Measurements from ENCODE around the gene PPP6R3.

Gene PPP6R3

DNA sequence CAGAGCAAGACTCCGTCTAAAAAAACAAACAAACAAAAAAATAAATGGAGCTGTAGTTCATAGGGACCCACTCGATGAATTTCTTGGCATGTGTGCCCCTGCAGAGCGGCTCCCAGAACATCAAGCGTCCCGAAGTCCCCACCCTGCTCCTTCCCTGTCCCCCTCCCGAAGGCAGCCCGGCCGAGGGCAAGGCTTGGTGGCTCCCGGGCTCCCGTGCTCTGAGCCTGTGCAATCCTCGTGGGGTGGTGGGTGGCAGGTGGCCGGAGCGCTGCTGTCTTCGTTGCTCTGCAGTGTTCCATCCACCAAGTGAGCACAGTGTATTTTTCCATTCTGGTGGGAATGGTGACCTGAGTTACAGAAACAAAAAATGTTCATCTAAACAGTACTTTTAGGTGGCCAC is 190.2 kb downstream of the PPP6R3 start:
- DNase-seq (ENCODE audit: low read depth in 2 of 2) = no peak

DNA sequence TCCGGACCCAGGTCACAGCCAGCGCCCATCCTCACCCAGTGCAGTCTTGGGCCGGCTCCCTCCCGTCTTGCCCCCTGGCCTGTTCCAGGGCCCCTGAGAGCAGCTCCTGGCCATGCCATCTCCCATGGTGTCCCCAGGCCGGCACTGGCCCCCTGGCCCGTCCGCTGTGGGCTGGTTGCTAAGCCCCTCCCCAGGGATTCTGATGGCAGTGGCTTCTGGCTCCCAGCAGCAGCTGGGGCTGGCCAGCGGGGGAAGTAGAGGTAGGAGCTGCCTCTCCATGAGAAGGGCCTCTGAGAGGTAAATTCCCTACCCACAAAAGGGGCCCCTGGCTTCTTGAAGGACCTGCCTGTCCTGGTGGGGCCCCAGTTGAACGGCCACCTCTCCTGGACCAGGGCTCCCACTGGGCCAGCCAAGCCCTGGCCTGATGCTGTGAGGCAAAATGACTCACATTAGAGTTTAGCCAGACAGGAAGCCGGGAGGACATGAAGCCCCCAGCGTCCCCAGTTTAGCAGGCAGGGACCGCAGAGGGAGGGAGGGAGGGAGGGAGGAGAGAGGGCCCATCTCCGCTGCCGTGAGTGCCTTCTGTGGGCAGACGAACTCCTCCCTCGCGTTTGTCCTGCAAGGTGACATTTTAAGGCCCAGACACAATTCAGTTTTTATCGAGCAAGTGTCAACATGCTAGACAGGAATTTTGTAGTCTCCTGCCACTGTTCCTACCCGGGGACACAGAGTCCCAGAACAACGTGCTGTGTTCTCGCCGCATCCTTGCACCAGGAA is 190.8 kb downstream of the PPP6R3 start:
- no peak for DNase-seq (ENCODE audit: low read depth in 2 of 2)

DNA sequence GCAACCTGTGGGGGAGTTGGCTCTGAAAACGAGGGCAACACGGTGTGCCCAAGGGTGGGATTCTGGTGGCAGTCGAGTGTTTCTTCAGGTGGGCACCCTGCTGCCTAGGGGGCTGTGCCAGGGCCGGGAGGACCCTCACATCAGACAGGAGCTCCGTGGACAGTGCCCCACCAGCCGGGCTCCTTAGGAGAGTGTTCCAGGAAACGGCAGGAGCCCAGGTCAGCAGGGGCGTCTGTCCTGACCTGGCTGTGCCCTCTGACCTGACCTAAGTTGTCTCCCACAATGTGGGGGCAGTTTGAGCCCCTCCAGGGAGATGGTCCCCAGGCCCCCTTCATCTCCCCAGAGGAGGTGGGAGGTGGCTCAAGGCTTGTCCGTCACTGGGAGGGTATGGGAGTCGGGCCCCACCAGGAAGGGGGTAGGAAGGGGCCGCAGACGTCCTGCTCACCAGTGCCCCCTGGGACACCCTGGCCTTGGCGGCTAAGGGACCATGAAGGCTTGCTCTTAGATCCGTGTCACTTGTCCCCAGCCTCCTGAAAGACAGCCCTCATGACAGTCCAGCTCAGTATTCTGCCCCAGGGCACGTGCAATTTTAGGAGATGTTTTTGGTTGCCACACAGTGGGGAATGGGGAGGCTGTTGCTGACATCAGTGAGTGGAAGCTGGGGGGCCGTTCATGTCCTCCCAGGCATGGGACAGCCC is 191.6 kb downstream of the PPP6R3 start:
- DNase-seq (ENCODE audit: low read depth in 2 of 2) = no peak

DNA sequence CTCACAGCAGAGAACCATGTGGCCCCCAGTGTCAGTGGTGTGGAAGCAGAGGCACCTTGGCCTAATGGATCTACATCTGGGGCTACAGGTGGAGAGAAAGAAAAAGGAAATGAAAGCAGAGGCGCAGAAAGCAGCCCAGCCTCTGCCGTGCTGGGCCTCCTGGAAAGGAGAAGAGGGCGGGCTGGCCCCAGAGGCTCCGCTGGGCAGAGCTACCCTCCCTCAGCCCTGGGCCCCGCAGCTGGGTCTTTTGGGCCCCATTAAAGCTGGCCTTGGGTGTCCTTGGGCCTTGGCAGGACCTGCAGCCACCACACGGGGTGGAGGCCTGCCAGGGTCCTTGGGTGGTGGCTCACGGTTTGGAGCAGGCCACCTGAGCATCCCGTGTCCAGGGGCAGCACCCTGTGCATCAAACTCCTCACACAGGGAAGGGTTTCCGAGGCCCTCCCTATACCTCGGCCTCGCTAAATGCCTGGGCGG is 192.2 kb downstream of the PPP6R3 start:
- no peak for DNase-seq (ENCODE audit: low read depth in 2 of 2)

DNA sequence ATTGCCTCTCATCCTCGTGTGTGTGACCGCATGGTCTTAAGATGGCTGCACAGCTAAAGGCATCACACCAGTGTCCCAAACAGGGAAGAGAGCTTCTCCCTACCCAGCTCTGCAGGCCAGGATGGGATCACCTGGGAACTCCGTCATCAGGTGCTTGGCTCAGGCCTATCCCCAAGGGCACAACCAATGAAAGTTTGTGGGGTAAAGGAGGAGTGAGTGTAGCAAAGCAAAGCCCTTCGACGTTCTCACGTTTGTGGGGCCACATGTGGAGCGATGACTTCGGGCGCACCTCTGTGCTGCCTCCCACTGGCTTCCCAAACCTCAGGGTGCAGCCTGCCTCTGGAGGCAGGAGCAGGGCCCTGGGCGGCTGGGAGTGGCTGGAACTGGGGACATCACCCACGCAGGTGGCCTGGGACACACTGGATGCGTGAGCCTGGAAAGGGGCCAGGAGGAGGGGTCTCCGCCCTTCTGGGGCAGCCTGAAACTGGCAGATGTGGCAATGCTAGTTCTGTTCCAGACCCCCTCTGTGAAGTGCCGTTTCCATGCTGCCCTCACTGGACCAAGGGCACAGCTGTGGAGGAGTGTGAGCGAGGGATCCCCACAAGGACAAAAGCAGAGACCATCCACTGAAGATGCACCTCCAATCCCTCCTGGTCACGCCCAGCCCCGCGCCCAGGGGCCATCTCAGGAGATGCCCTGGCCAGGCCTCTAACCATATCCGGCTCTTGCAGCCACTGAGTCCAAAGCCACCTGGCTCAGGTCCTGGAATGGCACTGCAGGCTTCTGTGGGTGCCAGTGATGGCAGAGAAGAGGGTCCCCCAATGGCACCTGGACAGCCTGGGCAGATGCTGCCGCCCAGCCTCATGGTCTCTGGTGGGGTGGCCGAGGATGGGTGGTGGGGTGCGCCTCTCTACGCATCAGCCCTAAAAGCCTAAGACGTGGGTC is 193.2 kb downstream of the PPP6R3 start:
- no peak for DNase-seq (ENCODE audit: low read depth in 2 of 2)

DNA sequence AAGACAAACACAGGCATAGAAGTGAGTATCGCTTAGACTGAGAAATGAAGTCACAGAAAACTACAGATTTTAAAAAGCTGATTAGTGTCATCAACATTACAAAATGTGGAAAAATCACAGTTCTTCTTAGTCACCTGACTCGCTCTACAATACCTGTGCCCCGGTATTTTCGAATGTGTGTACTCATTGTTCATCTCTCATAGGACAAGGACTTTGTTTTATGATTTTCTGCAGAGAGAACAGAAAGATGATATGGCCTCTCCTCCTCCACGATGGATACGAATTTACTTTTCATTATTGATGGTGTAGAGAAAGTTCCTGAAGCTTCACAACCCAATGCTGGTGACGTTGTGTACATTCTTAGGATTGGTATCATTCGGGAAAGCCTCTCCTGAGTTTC is 194.4 kb downstream of the PPP6R3 start:
- no peak for DNase-seq (ENCODE audit: low read depth in 2 of 2)

DNA sequence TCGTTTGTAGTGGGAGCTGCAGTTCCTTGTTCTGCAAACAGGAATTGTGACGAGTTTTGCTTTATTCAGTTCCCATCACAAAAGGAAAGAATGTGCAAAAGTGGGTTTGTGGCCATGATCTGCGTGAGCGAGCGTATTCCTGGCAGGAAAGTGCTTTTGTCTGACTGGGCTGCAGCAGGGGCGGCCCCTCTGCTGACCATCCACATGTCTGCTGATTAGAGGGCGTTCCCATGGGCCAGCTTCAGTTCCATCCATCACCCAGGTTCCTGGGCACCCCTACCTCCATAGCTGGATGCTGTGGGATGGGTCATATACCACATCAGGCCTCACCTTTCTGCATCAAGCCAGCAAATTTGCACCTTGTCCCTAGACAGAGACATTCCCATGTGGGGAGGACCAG is 194.9 kb downstream of the PPP6R3 start:
- no peak for DNase-seq (ENCODE audit: low read depth in 2 of 2)

DNA sequence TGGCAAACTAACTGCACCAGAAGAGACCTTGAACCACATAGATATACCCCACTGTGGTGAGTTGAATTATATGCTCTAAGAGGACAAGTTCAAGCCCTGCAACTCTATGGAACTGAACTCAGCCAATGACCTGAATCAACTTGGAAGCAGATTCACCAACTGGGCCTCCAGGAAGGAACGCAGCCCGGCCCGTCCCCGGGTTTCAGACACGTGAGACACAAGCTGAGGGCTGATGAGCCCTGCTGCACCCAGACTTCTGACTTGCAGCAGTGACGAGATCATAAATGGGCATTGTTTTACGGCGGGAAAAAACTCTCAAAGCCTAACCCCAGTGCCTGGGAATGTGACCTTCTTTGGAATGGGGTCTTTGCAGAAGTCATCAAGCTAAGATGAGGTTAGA is 195.3 kb downstream of the PPP6R3 start:
- DNase-seq (ENCODE audit: low read depth in 2 of 2) = no peak

DNA sequence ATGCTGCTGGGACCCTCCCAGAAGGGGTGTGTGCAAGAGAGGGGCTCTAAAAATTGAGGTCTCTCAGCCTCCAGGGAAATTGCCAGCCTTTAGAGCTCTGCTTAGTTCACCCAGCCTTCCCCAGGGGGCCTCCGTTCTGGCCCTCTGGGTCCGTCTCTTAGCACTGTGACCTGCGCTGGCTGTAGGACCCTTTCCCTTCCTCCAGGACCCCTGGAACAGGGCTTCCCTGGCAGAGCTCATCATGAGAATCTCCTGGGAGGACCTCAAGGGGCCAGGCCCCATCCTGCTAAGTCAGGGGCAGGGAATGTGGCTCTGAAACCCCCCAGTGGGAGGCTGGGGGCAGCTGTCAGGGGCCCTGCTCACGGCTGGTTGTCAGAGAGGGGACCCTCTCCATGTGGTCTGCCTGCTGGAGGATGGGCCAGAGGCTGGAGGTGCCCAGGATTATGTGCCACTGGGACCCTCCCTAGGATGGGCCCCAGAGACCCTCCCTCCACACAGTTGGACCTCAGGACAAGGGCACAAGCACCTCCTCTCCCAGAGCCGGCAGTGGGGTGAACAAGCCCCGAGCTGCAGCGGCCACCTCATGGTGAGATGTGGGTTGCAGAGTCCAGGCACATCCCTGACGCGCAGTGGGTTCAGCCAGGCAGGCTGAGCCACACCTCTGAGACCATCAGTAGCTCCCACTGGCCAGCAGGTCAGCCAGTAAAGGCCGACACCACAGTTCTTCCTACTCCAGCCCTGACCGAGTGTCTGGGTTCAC is 196.6 kb downstream of the PPP6R3 start:
- DNase-seq (ENCODE audit: low read depth in 2 of 2) = no peak

DNA sequence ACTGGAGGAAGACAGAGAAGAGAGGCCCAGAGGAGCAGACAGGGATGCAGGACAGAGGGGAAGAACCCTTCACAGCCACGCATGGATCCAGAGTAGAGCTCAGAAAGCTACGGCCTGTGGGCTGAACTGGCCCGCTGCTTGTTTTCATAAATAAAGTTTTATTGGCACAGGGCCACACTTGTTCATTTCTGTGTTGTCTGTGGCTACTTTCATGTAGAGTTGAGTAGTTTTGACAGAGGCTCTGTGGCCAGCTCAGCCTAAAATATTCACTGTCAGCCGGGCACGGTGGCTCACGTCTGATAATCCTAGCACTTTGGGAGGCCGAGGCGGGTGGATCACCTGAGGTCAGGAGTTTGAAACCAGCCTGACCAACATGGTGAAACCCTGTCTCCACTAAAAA is 197.5 kb downstream of the PPP6R3 start:
- DNase-seq (ENCODE audit: low read depth in 2 of 2) = no peak

DNA sequence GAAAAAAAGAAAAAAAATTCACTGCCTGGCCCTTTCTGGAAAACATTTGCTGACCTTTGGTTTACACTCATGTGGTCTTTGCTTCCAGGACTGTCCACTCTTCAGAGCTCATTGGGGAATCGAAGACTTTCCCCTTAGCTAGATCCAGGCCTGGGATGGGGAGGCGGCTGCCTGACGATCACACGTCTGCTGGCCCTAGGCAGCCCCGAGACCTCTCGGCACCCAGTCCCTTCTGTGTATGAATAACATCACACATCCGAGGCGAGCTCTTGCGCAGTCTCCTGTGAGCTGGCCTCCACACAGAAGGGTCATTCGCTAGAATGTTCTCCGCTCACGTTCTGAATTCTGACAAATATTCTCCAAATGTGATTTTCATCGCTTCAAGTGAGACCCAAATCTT is 198.1 kb downstream of the PPP6R3 start:
- DNase-seq (ENCODE audit: low read depth in 2 of 2) = no peak

DNA sequence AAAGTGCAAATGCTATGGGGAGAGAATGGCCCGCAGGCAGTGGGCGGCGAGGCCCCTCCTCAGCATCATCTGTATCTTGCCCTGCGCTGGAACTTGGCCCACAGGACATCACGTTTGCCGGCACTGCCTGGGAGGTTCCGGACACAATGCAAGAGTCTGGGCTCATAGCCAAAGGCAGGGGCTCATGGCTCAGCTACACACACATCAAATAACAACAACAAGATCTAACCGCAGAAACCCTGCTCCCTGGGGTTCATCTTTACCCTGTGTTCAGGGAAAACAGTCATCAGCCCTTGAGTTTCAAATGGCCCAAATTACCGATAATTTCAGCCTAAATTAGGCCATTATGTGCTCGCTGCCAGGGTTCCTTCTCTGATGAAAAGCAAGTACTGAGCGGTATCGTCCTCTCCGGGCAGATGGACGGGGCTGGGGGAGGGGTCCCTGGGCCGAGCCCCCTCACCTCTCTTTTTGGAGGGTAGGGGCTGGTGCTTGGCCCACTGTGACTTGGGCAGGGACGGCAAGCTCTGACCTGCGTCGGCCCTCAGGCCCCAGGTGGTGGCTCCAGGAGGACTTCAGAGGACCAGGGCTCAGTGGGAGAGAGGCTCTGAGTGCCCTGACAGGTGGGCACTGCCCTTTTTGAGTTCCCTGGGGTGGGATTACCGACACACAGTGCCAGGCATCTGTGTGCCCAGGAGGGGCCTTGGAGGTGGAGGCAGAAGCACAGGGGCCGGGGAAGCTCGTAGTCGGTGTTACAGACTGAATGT is 198.8 kb downstream of the PPP6R3 start:
- DNase-seq (ENCODE audit: low read depth in 2 of 2) = no peak

DNA sequence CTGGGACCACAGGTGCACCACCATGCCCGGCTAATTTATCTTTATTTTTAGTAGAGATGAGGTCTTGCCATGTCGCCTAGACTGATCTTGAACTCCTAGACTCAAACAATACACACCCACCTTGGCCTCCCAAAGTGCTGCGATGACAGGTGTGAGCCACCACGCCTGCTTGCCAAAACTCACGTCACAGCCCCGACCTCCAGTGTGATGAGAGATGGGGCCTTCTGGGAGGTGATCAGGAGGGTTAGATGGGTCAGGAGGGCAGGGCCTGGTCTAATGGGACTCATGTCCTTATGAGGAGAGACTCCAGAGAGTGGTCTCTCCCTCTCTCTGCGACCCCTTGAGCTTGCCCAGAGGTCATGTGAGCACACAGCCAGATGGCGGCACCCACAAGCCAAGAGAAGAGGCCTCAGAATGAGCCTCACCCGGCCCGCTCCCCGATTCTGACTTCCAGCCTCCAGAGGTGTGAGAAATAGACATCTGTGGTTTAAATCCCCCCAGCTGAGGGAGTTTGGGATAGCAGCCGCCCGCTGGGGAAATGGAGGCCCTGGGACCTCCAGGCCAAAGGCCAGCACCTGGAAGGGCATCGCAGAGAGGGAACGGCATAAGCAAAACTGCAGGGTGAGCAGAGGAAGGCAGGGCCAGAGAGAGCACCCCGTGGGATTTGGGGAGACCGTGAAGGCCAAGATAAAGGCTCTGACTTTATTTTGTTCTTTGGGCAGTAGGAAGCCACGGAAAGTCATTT is 199.7 kb downstream of the PPP6R3 start:
- no peak for DNase-seq (ENCODE audit: low read depth in 2 of 2)

DNA sequence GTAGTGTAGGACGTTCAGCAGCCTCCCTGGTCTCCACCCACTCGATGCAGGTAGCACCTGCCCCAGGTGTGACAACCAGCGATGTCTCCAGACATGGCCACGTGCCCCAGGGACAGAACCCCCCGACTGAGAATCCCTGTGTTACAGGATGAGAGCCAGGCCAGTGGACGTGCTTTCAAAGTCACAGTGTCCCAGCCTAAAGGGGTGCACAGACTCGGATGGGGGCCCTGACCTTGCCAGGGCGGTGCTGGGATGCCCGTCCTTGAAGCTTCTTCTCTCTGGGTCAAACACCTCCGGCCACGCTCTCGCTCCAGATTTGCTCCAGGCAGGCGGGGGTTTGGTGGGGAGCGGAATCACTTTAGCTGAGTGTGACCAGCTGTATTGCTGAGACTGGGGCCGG is 200.5 kb downstream of the PPP6R3 start:
- no peak for DNase-seq (ENCODE audit: low read depth in 2 of 2)

DNA sequence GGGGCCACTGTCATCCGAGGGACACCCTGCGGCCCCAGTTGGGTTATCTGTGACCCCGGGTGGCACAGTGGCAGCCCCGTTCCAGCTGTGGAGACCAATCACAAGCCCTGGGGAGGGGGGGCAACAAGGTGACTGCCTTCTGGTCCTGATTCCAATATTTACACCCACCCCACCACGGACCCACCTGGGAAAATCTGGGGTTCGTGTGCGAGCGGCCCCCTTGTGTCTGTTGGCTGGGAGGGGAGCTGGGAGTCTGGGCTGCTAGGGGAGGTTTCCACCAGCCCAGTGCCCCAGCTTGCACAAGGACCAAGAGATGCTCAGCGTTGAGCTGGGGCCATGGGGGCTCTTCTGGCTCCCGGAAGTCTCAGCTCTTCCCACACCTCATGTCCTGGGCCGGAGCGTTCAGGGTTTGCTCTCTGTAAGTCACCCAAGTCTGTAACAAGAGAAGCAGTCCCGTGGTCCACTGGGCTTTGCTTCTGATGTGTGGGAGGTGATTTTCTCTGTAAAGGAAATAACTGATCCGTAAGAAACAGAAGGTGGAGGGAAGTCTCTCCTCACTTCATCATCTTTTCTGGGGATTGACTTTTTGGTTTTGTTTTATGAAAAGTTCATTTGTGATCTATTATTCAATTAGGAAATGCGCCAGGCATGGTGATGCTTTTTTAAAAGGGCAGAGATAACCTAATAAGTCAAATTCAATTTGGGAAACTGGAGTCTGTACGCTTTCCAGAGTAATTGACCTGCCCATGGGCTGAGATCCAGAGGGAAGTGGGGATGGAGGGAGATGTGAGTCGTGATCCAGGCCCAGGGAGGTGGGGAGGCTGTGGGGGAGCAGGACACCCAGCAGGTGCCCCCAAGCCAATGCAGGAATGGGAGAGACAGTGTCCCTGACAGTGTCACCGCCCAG is 201.4 kb downstream of the PPP6R3 start:
- DNase-seq (ENCODE audit: low read depth in 2 of 2) = no peak

DNA sequence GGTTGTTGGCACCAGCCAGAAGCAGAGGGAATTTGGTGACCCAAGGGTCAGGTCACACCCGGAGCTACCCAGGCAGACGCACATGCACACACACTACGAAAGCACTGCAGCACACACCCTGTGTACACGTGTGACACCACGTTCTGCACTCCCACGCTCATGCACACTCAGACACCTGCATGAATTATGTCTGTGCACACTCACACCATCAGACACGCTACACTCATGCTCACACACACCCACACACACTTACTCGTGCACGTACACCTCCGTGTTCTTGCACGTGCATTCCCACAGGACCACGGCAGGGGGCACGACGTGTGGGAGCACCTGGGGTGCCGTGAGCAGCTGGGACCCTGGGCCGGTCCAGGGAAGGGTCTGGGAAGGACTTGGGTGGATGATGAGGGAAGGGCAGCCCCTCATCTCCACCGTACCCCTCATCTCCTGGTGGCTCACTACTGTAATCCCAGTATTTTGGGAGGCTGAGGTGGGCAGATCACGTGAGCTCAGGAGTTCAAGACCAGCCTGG is 203.0 kb downstream of the PPP6R3 start:
- DNase-seq (ENCODE audit: low read depth in 2 of 2) = no peak

DNA sequence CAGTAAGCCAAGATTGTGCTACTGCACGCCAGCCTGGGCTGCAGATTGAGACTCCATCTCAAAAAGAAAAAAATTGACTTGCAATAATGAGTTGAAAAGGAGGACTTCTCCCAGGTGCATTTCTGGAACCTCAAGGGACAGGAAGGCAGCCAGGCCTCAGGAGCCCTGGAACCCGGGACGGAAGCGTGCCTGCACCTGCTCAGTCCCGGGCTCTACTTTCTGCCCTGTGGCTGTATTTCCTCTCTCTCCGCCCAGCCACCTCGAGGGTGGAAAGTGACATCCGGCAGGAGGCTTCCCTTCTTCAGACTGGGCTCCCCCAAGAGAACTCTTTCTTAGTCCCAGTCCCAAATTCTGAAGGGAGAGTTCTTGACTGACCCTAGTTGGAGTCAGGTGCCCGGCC is 203.6 kb downstream of the PPP6R3 start:
- DNase-seq (ENCODE audit: low read depth in 2 of 2) = no peak

DNA sequence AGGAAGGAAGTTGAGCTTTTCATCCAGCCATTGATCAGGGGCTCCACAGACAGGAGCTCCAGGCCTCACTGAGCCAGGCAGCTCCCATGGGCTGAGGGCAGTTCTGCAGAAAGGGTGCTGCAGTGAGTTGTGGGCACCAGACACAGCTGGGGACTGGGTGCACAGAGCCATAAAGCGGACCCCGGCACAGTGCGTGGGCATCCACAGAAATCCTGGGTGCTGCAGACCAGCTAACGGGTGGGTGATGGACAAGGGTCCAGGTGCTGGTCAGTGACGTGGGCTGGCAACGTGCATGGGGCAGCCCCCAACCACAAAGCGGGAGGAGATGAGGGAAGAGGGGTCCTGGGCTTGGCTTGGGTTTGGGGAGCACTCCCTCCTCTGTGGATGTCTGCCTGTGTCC is 204.4 kb downstream of the PPP6R3 start:
- no peak for DNase-seq (ENCODE audit: low read depth in 2 of 2)

Data from stimulated activated CD4-positive, alpha-beta T cell treated with anti-CD3 and anti-CD28 coated beads, Interleukin-4, amount 100 ng/mL, for 48 hours (primary cell).